ENCODE results near the gene ZNF446.

DNA sequence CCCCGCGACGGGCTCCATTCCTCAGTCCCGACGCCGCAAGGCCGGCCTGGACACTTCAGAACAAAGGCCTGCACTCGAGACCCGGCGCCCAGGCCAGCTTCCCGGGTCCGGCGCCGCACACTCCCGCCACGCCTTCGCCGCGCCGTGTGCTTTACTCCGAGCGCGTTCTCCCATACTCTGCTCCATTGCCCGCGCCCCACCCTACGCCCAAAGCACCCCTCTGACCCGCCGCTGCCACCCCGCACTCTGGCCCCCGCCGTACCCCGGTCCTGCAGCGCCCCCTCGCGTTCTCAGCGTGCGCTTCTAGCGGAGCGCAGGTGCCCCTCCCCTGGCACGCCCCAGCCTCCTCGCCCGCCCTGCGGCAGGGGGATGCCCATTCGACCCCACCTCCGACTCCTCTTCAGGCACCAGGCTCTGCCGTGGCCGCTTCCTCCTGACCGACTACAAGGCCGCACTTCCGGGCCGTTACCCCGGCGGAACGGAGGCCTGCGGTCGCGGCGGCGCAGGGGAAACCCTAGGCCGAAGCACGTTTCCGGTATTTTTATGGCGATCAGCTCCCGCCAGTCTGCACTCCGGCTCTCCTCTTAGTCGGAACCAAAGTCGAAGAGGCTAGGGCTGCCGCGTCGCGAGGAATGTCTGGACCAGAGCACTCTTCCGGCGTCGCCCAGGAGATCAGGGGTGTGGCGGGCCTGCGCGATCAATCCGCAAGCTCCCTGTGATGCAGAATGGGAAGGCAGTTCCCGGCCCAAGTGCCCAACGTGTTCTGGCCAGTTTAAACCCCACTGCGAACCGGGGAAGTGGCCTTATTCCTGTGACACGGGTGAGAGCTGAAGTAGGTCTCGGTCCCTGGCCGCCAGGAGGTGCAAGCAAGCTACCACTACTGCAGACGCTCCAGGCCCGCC lies 43.5 kb downstream of the ZNF446 start, which contains the start of gene ZBTB45:
- TF ChIP-seq, protein P1, sequence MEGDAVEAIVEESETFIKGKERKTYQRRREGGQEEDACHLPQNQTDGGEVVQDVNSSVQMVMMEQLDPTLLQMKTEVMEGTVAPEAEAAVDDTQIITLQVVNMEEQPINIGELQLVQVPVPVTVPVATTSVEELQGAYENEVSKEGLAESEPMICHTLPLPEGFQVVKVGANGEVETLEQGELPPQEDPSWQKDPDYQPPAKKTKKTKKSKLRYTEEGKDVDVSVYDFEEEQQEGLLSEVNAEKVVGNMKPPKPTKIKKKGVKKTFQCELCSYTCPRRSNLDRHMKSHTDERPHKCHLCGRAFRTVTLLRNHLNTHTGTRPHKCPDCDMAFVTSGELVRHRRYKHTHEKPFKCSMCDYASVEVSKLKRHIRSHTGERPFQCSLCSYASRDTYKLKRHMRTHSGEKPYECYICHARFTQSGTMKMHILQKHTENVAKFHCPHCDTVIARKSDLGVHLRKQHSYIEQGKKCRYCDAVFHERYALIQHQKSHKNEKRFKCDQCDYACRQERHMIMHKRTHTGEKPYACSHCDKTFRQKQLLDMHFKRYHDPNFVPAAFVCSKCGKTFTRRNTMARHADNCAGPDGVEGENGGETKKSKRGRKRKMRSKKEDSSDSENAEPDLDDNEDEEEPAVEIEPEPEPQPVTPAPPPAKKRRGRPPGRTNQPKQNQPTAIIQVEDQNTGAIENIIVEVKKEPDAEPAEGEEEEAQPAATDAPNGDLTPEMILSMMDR (IDR thresholded peaks at IDR 0.05): peak in 5 of 7 experiments; percentile 35 to 93 (median 65)
- TF ChIP-seq POLR2AphosphoS5 (IDR thresholded peaks at IDR 0.05) (peak in 2 of 3 donors; percentile 74 to 91), POLR2A (IDR thresholded peaks at IDR 0.05) (peak in 1 of 4 donors; percentile 9), EP300 (IDR thresholded peaks at IDR 0.05) (no peak)
